ENCODE results near the gene MPPED1.

- no peak for TF ChIP-seq POLR2A (IDR thresholded peaks at IDR 0.05)
- TF ChIP-seq CTCF (IDR thresholded peaks at IDR 0.05), result no peak
These were observed 1.3 kb downstream of the MPPED1 start for GRCh38 chr22:43412808-43413795.

Data from body of pancreas (tissue), 4 donors.